GM19023 (cell line): ENCODE results near the gene ECHDC3.

ENCODE experiments used
- ATAC-seq: cut with Tn5 transposase; IDR thresholded peaks from one replicate; pipeline ENCODE4 v1.9.1; 2021; ENCODE audit warnings: mild to moderate bottlenecking, moderate library complexity; ENCODE audit not compliant: unreplicated experiment

Gene ECHDC3

GRCh38 chr10:11808808-11809207, 66.6 kb downstream of the ECHDC3 start:
- no peak for ATAC-seq

DNA sequence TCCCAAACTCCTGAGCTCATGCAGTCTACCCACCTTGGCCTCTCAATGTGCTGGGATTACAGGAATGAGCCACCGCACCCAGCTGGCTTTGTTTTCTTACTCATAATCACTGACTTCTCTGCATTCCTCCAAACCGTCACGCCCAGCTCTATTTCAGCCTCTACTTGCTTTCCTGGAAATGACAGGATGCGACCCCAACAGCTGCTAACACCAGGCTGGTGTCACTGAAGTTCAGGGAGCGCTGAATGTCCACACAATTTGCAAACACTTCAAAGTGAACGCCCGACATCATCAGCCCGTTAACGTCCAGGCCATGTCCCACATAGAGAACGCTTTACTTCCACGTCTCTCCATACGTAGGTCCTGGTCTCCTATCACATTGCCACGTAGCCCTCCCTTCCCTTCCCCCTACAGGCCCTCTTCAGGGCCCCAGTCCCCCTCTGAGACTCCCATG, 68.2 kb downstream of the ECHDC3 start:
- no peak for ATAC-seq

GRCh38 chr10:11810973-11811372, 68.8 kb downstream of the ECHDC3 start:
- ATAC-seq, result no peak

DNA sequence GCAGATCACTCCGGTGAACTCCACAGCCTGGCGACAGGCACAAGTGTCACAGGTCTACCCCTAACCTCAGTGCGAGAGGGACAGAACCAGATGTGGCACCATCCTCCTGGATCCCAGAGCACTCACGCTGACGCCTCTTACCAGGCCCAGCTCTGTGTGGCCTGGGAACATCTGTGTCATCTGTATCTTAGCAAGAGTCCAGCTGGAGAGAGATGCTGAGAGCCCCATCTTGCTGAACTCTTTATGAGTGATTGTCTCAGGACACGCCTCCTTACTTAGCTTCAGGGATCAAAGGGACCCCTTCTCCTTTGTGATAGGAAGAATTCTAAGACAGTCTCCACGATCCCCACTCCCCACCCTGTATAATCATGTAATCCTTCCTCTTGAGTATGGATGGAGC, 71.0 kb downstream of the ECHDC3 start:
- ATAC-seq, result no peak
